GM19023 (cell line): ENCODE data around the gene SNCAIP.
"Not testable (repeated sequence)": the region's sequence is repeated elsewhere in the genome, so short reads cannot be mapped to it uniquely, and the experiment has no call there.

ENCODE experiments used
- ATAC-seq: cut with Tn5 transposase; IDR thresholded peaks from one replicate; pipeline ENCODE4 v1.9.1; 2021; ENCODE audit warnings: mild to moderate bottlenecking, moderate library complexity; ENCODE audit not compliant: unreplicated experiment

Gene SNCAIP

GRCh38 chr5:122312591-122313406 is 762 bp downstream of the SNCAIP start:
- no peak for ATAC-seq

- no peak for ATAC-seq
Measured at GRCh38 chr5:122314036-122314435, 2.0 kb downstream of the SNCAIP start.

- ATAC-seq = no peak
Measured at GRCh38 chr5:122315521-122315920, 3.5 kb downstream of the SNCAIP start.

GRCh38 chr5:122316656-122317055 is 4.6 kb downstream of the SNCAIP start:
- no peak for ATAC-seq

- no peak for ATAC-seq
Measured at GRCh38 chr5:122319897-122320296, 7.9 kb downstream of the SNCAIP start.

GRCh38 chr5:122321921-122322320 is 9.9 kb downstream of the SNCAIP start:
- ATAC-seq = no peak

- ATAC-seq = no peak
Measured at GRCh38 chr5:122322801-122323548, 10.9 kb downstream of the SNCAIP start.

GRCh38 chr5:122323738-122324137 is 11.7 kb downstream of the SNCAIP start:
- no peak for ATAC-seq

GRCh38 chr5:122327110-122327509 is 15.1 kb downstream of the SNCAIP start:
- no peak for ATAC-seq

- no peak for ATAC-seq
Measured at GRCh38 chr5:122330881-122331280, 18.8 kb downstream of the SNCAIP start.

GRCh38 chr5:122332599-122333555 is 20.8 kb downstream of the SNCAIP start:
- ATAC-seq = no peak

GRCh38 chr5:122333564-122333963 is 21.5 kb downstream of the SNCAIP start:
- no peak for ATAC-seq

GRCh38 chr5:122339591-122339990 is 27.6 kb downstream of the SNCAIP start:
- no peak for ATAC-seq

- no peak for ATAC-seq
Measured at GRCh38 chr5:122341087-122341486, 29.1 kb downstream of the SNCAIP start.

- ATAC-seq = no peak
Measured at GRCh38 chr5:122342256-122342655, 30.2 kb downstream of the SNCAIP start.

GRCh38 chr5:122346897-122347581 is 35.0 kb downstream of the SNCAIP start:
- ATAC-seq = no peak

GRCh38 chr5:122350496-122350895 is 38.5 kb downstream of the SNCAIP start:
- ATAC-seq = no peak

- ATAC-seq = no peak
Measured at GRCh38 chr5:122351416-122352157, 39.5 kb downstream of the SNCAIP start.

- ATAC-seq = no peak
Measured at GRCh38 chr5:122352331-122352730, 40.3 kb downstream of the SNCAIP start.

GRCh38 chr5:122353361-122353760 is 41.3 kb downstream of the SNCAIP start:
- ATAC-seq = not testable (repeated sequence)
